GM19455 (cell line): ENCODE data around the gene USPL1.
"Not testable (repeated sequence)": the region's sequence is repeated elsewhere in the genome, so short reads cannot be mapped to it uniquely, and the experiment has no call there.

ENCODE experiments used
- ATAC-seq: cut with Tn5 transposase; IDR thresholded peaks from one replicate; pipeline ENCODE4 v1.9.1; 2021; ENCODE audit not compliant: unreplicated experiment

Gene USPL1

GRCh38 chr13:30617315-30618185 lies at the start of gene USPL1:
Gene USPL1 (plus strand): TSS chr13:30617920. CDS start chr13:30621141, 3,221 bp downstream.
- ATAC-seq: peak; percentile 83

- no peak for ATAC-seq
These were observed 47.7 kb upstream of the USPL1 start for GRCh38 chr13:30569901-30570576.

DNA sequence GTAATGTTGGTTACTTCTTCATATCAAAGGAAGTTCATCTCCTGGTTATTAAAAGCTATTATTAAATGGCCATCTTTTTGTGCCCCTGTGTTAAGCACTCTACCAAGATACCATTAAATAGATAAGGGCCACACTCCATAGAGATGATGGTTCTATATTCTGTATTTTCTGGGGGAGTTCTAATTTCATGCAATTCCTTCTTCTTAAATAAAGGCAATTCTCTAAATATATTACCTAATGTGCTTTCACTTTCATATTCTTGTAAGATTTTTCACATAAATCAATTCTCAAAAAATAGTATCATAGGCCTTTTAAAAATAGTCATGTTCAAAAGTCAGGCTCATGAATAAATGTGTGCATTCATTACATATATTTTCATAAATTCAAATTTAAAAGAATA lies 47.0 kb upstream of the USPL1 start:
- no peak for ATAC-seq

DNA sequence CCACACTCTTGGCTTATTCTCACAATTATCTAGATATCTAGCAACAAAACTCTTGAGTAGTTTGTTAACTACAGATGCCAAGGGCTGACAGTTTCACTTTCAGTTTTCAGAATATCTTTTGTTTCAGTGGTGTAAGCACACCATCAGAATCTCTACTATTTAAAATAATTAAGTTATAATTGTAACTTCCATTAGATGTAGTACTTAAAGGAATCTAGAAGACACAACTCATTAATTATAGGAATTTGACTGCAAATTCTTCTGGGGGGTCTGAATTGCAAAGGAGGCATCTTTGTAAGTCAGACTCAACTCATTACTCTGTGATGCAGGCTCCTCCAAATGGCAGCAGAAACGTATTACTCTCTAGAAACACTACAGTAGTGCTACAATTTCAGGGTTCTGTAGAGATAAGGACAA lies 44.9 kb upstream of the USPL1 start:
- ATAC-seq: peak; percentile 69

GRCh38 chr13:30576528-30576927 lies 41.2 kb upstream of the USPL1 start:
- ATAC-seq: no peak

DNA sequence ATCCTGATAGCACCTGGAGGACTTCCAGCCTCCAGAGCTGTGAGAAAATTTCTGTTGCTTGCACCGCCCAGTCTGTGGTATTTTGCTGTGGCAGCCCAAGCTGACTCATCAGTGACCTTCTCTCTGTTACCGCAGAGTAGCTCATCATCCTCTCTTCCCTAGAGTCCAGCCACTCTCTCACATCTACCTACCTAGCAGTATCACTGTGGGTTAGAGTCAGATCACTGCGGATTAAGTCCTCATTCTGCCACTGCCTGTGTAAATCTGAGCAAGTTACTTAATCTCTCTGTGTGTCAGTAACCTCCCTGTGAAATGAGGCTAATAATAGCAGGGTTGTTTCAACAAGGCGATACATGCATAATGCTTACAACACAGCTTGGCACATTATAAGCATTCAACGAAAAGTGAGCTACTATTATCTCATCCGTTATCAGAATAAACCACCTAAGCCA lies 40.3 kb upstream of the USPL1 start:
- ATAC-seq: no peak

DNA sequence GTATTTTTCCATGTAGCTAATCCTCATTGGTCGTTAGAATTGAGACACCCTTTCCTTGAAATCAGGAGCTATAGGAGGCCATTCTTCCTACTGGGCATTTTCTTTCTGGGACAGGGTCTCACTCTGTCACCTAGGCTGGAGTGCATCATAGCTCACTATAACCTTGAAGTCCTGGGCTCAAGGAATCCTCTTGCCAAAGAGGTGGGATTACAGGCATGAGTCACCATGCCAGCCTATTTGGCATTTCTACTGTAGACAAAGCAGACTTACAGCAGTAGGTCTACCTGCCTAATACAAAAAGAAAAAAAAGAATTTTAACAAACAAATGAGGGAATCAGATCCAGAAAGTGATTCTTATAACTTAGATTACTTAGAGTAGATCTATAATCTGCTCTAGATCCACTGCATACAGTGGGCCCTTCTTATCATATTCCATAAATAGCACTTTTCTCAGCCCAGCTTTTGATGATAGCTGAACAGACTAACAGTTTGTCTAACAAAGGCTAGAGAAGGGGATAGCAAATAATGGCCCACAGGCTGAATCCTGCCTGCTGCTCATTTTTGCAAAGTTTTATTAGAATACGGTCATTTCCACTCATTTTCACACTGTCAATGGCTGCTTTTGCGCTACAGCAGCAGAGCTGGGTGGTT lies 36.7 kb upstream of the USPL1 start:
- no peak for ATAC-seq

GRCh38 chr13:30581582-30581981 lies 36.1 kb upstream of the USPL1 start:
- ATAC-seq: no peak

DNA sequence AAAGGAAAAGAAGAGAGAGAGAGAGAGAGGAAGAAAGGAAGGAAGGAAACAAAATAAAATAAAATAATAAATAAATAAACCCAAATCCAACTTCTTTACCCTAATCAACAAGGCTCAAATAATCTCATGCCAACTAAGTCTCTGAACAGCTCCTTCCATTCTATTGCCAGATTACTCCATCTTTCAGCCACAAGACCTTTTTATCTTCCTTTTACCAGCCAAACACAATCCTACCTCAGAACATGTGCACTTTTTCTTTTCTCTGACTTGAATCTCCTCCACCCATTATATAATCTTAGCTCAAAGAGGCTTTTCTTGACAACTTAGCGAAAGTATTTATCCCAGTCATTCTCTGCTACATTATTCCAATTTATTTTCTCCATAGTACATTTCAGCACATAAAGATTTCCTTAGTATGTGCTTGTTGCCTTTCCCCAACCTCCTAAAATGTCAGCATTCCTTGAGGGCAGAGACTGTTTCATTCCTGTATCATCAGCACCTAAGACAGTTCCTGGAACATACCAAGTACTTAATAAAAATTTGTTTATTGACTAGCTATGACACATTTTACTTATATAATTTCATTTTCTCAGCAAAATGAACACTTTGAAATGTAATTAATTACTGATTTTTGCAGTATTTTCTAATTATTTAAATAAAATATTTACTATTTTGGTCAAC lies 33.5 kb upstream of the USPL1 start:
- no peak for ATAC-seq

- ATAC-seq: no peak
These were observed 31.9 kb upstream of the USPL1 start for GRCh38 chr13:30585748-30586262.

DNA sequence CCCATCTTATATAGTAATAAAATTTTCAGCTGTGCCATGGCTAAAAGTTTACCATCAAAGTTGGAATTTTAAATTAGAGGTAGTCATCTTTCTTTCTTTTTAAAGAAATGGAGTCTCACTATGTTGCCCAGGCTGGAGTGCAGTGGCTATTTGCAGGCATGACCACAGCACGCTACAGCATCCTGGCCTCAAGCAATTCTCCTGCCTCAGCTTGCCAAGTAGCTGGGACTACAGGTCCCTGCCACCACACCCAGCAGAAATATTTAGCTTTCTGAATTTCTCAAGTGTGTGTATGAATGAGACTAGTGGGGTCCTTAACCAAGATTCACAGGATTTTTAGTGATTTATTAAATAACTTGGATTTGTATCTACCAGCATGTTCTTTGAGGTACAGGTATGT lies 30.5 kb upstream of the USPL1 start:
- ATAC-seq: no peak

- no peak for ATAC-seq
These were observed 30.0 kb upstream of the USPL1 start for GRCh38 chr13:30587739-30588138.

- ATAC-seq: no peak
These were observed 24.7 kb upstream of the USPL1 start for GRCh38 chr13:30593001-30593400.

- no peak for ATAC-seq
These were observed 17.2 kb upstream of the USPL1 start for GRCh38 chr13:30600496-30600895.

GRCh38 chr13:30601836-30602235 lies 15.9 kb upstream of the USPL1 start:
- no peak for ATAC-seq

GRCh38 chr13:30605052-30605451 lies 12.7 kb upstream of the USPL1 start:
- no peak for ATAC-seq

DNA sequence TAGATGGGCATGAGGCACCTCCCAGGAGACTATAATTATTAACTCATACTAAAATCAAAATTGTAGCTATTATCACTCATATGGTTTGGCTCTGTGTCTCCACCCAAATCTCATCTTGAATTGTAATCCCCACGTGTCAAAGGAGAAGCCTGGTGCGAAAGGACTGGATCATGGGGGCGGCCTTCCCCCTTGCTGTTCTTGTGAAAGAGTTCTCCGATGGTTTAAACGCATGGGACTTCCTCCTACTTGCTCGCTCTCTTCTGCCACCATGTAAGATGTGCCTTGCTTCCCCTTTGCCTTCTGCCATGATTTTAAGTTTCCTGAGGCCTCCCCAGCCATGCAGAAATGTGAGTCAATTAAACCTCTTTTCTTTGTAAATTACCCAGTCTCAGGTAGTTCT lies 10.5 kb upstream of the USPL1 start:
- not testable (repeated sequence) for ATAC-seq

- peak; percentile 98 for ATAC-seq
These were observed 9.8 kb upstream of the USPL1 start for GRCh38 chr13:30607908-30608307.

DNA sequence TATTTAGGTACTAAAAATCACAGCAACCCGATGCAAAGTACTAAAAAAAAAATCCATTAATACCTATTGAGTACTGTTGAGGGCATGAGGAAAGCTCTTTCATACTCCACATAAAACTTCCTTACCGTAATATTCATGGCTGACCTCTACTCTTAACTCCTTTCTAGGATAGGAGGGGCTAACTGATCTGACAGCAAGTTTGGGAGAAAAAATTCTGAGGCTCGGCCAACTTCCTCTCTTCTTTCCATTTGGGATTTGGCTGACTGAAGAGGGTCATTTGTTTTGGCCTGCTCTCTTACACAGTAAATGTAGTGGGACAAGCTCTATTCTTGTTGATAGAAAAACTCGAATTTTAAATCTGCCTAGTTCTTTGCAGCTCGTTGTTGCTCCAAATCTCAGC lies 9.4 kb upstream of the USPL1 start:
- ATAC-seq: no peak

- ATAC-seq: no peak
These were observed 7.4 kb upstream of the USPL1 start for GRCh38 chr13:30610311-30610710.

DNA sequence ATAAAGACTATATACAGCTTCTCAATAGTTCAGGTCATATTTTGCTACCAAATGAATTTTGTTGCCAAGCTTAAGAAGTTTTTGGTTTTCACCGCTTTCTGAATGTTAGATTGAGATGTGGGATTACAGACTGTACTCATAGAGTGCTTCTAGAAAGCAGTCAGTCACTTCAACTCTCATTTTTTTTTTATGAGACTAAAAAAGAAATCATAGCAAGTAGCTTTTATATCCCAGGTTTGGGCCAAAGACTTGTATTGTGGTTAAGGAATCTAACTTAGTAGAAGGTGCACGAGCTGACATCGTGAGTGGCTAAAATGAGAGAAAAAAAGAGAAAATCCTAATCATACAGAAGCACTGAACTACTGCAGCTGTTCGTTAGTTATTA lies 2.2 kb upstream of the USPL1 start:
- ATAC-seq: no peak
